NCI-H524 (cell line): ENCODE results near the gene CD8B.
"Not testable (repeated sequence)": the region's sequence is repeated elsewhere in the genome, so short reads cannot be mapped to it uniquely, and the experiment has no call there.

Source experiments
- DNase-seq, 2 experiments: peaks; one replicate each; lab custom pipeline; 2025; lab: John Stamatoyannopoulos, UW

The CD8B gene

GRCh38 chr2:86861628-86862379 lies at the start of gene CD8B:
CD8B (minus strand) TSS chr2:86861886; CDS start chr2:86861865, 21 bp downstream.
- not testable (repeated sequence) for DNase-seq

GRCh38 chr2:86905868-86906267 lies 44.2 kb upstream of the CD8B start:
- DNase-seq: not testable (repeated sequence)

GRCh38 chr2:86900687-86901086 lies 39.0 kb upstream of the CD8B start:
- not testable (repeated sequence) for DNase-seq

GRCh38 chr2:86886026-86886425 lies 24.3 kb upstream of the CD8B start:
- DNase-seq: not testable (repeated sequence)

GRCh38 chr2:86882865-86883264 lies 21.2 kb upstream of the CD8B start:
- DNase-seq: not testable (repeated sequence)

GRCh38 chr2:86882118-86882665 lies 20.5 kb upstream of the CD8B start:
- not testable (repeated sequence) for DNase-seq

GRCh38 chr2:86878986-86879385 lies 17.3 kb upstream of the CD8B start:
- DNase-seq: not testable (repeated sequence)

GRCh38 chr2:86870941-86871340 lies 9.3 kb upstream of the CD8B start:
- not testable (repeated sequence) for DNase-seq

- not testable (repeated sequence) for DNase-seq
Observed at GRCh38 chr2:86868895-86869468, 7.3 kb upstream of the CD8B start.

- DNase-seq: not testable (repeated sequence)
Observed at GRCh38 chr2:86862380-86862703, 656 bp upstream of the CD8B start.

GRCh38 chr2:86861175-86861574 lies 511 bp downstream of the CD8B start:
- not testable (repeated sequence) for DNase-seq

- not testable (repeated sequence) for DNase-seq
Observed at GRCh38 chr2:86860573-86860972, 1.1 kb downstream of the CD8B start.

GRCh38 chr2:86857688-86858087 lies 4.0 kb downstream of the CD8B start:
- not testable (repeated sequence) for DNase-seq

- not testable (repeated sequence) for DNase-seq
Observed at GRCh38 chr2:86856498-86856897, 5.2 kb downstream of the CD8B start.

GRCh38 chr2:86855981-86856380 lies 5.7 kb downstream of the CD8B start:
- DNase-seq: not testable (repeated sequence)

- not testable (repeated sequence) for DNase-seq
Observed at GRCh38 chr2:86851581-86851980, 10.1 kb downstream of the CD8B start.

GRCh38 chr2:86842607-86843234 lies 19.0 kb downstream of the CD8B start:
- DNase-seq: not testable (repeated sequence)

GRCh38 chr2:86841330-86841729 lies 20.4 kb downstream of the CD8B start:
- not testable (repeated sequence) for DNase-seq

- not testable (repeated sequence) for DNase-seq
Observed at GRCh38 chr2:86839871-86840548, 21.7 kb downstream of the CD8B start.

- not testable (repeated sequence) for DNase-seq
Observed at GRCh38 chr2:86839455-86839854, 22.2 kb downstream of the CD8B start.

GRCh38 chr2:86837714-86838113 lies 24.0 kb downstream of the CD8B start:
- DNase-seq: not testable (repeated sequence)
